Stimulated activated effector memory CD8-positive, alpha-beta T cell treated with anti-CD3 and anti-CD28 coated beads, Interleukin-12 subunit alpha, Interleukin-12 subunit beta, amount 100 ng/mL, for 72 hours (primary cell): ENCODE results near the gene GNPDA1.
A peak's percentile ranks its signal among the peaks of the same experiment; 100 is the strongest.

Experiments
- ATAC-seq: fragments of 150-1000 bp; cut with Tn5 transposase; 2 replicates; pipeline ENCODE4 v1.10.0; 2021
- DNase-seq, 2 donors: peaks; one replicate each; pipeline ENCODE4 v3.0.0; 2021 to 2022; ENCODE audit warnings: low spot score in 2 of 2
- H3K27ac Mint-ChIP-seq: one replicate; pipeline ENCODE4 v1.8.0; 2022; ENCODE audit warnings: mild to moderate bottlenecking, mixed read lengths
- H3K36me3 Mint-ChIP-seq: one replicate; pipeline ENCODE4 v1.8.0; 2022; ENCODE audit warnings: mild to moderate bottlenecking, mixed read lengths
- H3K4me1 Mint-ChIP-seq: one replicate; pipeline ENCODE4 v1.8.0; 2022; ENCODE audit warnings: mixed read lengths
- H3K4me3 Mint-ChIP-seq: one replicate; pipeline ENCODE4 v1.8.0; 2022; ENCODE audit warnings: mild to moderate bottlenecking, mixed read lengths
- H3K9me3 Mint-ChIP-seq: one replicate; pipeline ENCODE4 v1.8.0; 2022; ENCODE audit warnings: mixed read lengths

GNPDA1 gene

DNA sequence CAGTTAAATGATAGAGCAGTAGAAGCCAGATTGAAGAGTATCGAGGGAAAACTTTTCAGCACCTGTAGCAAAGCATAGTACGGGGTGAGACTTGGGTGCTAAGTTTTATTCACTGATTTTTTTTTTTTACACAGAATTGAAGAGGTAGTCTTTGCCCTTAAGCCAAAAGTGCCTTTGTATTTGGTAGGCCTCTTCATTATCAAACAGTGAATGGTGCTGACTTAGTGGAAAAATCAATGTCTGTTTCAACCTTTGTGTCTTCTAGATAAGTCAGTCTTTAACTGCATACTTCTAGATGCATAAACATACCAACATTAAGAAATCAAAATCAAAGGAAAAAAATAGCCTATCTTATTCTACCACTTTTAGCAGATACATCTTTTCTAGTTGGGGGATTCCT lies 30.2 kb downstream of the GNPDA1 start:
- Mint-ChIP-seq H3K9me3 (no peaks in the 10 kb centered on the region), H3K4me1 (no peaks in the 10 kb centered on the region), H3K27ac (no peak overlapping the region), H3K4me3 (no peak overlapping the region), H3K36me3 (peaks cover 99% of the 10 kb centered on the region)
- ATAC-seq (no peak), DNase-seq (no peak)

DNA sequence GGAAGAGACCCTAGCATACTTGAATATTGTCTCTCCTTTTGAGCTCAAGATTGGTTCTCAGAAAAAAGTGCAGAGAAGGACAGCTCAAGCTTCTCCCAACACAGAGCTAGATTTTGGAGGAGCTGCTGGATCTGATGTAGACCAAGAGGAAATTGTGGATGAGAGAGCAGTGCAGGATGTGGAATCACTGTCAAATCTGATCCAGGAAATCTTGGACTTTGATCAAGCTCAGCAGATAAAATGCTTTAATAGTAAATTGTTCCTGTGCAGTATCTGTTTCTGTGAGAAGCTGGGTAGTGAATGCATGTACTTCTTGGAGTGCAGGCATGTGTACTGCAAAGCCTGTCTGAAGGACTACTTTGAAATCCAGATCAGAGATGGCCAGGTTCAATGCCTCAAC lies 34.4 kb downstream of the GNPDA1 start:
- H3K27ac Mint-ChIP-seq = no peak overlapping the region
- DNase-seq (no peak), ATAC-seq (no peak)
- peaks cover 17% of the 10 kb centered on the region for H3K4me1 Mint-ChIP-seq
- H3K36me3 Mint-ChIP-seq = peaks cover 97% of the 10 kb centered on the region
- no peaks in the 10 kb centered on the region for H3K9me3 Mint-ChIP-seq
- H3K4me3 Mint-ChIP-seq = no peak overlapping the region

DNA sequence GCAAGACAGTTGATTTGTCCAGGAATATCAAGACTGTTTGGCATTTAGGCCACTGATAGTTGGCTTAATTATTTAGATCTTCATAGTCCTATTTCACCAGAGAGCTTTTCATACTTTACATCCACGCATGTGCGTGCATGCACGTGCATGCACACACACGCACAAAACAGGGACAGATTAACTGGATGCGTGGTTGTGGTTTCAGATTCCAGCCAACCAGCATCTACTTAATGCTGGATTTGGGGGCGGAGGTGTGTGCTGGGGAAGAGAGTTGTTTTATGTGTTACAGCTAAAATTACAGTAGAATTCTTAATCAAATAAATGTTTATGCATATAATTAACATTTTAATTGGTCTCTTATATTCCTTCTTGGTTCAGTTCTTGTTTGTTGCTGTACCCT lies 36.7 kb downstream of the GNPDA1 start:
- ATAC-seq (no peak), DNase-seq (no peak)
- no peak overlapping the region for H3K27ac Mint-ChIP-seq
- H3K4me1 Mint-ChIP-seq = peaks cover 17% of the 10 kb centered on the region
- no peaks in the 10 kb centered on the region for H3K9me3 Mint-ChIP-seq
- no peak overlapping the region for H3K4me3 Mint-ChIP-seq
- peaks cover 97% of the 10 kb centered on the region for H3K36me3 Mint-ChIP-seq

DNA sequence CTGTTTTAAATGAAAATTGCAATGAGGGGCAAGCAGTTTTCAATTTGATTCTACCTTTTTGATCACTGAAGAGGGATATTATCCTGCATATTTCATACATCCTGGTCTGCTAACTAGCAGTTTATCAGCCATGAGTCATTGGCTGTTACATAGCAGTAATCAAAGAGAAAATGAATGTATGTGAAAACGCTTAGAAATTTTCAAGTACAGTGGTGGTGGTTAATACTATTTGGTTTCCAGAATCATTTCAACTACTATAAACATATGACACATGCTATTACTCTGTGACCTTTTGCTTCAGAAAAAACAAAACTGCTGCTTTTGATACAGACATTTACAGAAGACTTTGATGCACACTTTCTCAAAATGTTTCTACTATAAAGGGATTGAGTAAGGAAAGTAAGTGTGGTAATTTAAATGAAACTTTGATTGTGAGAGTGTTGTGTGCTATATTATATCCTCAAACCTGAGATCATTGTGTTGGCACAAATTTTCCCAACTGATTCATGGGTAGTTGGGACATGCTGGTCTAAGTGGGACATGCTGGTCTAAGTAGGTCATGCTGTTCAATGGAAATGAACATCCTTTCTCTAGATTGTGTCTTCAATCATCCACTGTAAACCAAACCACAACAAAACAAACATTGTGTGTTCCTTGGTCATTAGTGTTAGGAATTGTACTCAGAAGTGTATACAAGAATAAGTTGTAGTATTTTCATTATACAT lies 38.8 kb downstream of the GNPDA1 start:
- Mint-ChIP-seq H3K9me3 (no peaks in the 10 kb centered on the region), H3K36me3 (peaks cover 84% of the 10 kb centered on the region), H3K27ac (peak overlapping the region; percentile 20), H3K4me3 (no peak overlapping the region), H3K4me1 (peaks cover 32% of the 10 kb centered on the region)
- no peak for DNase-seq
- ATAC-seq = peak; percentile 14

DNA sequence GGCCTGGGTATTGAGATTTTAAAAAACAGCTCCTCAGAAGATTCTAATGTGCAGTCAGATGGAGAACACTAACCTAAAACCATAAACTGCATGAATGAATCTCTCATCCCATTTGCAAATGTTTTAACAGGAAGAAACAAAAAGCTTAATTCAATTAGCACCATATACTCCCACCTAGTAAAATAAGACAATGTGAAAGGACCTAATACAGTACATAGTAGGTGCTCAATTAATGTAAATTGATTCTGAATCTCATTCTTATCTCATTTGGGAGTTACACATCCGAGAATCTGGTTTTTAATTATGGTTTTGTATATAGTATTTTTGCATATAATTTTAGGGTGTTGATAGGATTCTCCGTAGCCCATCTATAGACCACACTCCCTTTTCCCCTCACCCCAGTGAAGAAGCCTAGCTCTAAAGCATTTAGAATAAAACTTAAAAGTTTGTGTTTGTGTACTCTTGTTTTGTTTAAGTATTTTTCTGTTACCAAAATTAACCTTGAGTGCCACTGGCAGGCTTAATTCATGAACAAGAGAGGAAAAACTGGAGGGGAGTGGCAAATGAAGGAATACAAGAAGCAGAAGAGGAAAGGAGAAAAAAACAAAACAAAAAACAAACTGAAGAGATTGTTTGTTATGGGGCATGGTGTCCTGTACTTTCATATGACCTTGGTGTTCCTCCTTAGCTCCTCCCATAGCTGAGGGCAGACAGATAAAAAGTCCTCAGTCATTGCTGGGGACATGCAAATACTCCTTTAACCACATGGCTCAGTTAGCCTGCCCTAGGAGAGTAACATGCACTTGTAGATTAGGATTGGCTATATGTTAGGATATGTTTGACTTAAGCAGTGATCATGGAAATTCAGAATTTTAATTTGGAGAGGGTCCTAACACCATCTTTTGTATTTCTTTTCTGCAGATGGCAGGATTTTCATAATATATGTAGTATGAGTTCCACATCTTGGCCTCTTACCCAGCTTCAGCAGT lies 42.8 kb downstream of the GNPDA1 start:
- Mint-ChIP-seq H3K27ac (peak overlapping the region; percentile 97), H3K9me3 (no peaks in the 10 kb centered on the region), H3K4me1 (peaks cover 41% of the 10 kb centered on the region), H3K4me3 (peak overlapping the region; percentile 95), H3K36me3 (peaks cover 55% of the 10 kb centered on the region)
- DNase-seq (no peak), ATAC-seq (no peak)

DNA sequence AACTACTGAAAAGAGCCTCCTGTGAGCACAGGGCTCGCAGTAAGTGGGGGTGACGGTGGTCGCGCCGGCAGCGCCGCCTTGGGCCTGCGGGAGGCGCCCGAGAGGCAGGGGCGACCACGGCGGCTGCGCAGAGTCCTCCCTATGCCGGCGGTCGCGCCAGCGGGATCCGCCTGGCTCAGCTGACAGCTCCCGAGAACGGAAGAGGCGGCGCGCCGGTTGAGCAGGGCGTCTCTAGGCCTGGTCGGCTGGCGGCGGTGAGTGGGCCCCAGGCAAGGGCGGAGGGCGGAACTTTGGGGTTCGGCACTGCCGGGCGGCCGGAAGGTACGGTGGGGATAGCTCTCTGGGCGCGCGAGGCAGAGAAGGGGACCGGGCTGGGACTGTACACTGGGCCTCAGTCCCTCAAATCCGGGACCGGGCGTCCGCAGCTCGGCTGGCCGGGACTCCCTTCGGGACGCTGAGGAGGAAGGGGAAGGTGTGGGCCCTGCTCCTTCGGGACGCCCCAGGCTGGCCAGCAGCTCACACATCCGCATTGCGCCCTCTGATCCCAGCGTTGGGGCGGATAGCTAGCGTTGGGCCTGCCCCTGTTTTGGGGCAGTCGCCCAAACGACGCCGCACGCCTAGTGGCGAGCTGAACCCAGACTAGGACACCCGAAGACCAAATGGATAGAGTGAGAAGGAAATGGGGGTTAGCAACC lies 43.8 kb downstream of the GNPDA1 start, which contains the start of gene RNF14:
Gene RNF14, plus strand, starts transcription at position 192 of the 695 bp plus-strand sequence. CDS start 4,484 bp downstream, outside the sequence.
- Mint-ChIP-seq H3K27ac (peak within 1 kb of the TSS; percentile 97), H3K4me1 (peaks cover 31% of the 10 kb centered on the region), H3K4me3 (peak within 1 kb of the TSS; percentile 95), H3K36me3 (peaks cover 45% of the 10 kb centered on the region), H3K9me3 (no peaks in the 10 kb centered on the region)
- peak; percentile 95 to 97 for DNase-seq
- peak; percentile 98 for ATAC-seq

DNA sequence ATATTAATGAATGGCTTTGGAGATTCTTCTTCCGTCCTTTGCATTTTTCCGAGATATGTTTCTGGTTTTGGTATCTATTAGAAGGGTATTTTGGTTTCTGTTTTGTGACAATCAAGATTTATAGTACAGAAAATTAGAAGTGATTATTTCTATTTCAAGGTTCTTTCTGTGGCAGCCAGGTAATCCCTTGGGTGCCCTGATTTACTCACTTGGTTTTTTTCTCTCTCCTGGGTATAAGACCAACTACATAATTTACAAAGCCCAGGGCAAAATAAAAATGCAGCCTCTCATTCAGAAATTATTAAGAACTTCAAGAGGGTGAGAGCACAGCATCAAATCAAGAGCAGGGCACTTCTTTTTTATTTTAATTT lies 45.9 kb downstream of the GNPDA1 start:
- Mint-ChIP-seq H3K27ac (no peak overlapping the region), H3K4me1 (peaks cover 24% of the 10 kb centered on the region), H3K9me3 (no peaks in the 10 kb centered on the region), H3K36me3 (peaks cover 23% of the 10 kb centered on the region), H3K4me3 (no peak overlapping the region)
- no peak for ATAC-seq
- no peak for DNase-seq

DNA sequence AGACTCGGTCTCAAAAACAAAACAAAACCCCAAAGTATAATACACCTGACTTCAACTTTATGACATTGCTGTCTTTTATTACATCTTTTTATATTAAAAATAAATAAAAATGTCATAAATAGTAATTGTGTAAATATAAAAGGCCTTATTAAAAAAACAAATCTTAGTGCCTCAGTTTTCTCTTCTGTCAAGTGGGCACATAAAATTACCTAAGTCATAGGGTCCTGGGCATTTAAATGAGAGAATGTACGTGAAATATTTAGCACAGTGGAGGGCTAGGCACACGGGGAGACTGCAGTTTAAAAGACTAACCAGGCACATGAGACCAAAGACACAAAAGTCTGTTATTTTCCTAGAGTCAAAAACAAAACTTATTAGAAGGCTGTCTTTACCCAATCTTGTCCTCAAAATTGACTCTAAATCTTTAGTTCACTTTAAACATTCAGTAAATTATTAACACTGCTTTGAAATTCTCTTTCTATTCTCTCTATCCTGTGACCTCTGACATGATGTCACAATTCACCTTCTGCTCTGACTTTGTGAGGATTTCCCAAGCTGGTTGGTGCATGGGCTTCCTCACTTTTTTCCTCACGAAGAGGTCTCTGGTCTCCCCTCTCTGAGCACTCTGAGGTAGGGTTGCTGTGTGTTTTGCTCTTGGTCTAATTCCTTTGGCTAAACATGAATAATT lies 46.4 kb downstream of the GNPDA1 start:
- Mint-ChIP-seq H3K4me3 (no peak overlapping the region), H3K36me3 (peaks cover 18% of the 10 kb centered on the region), H3K4me1 (peaks cover 24% of the 10 kb centered on the region), H3K27ac (no peak overlapping the region), H3K9me3 (no peaks in the 10 kb centered on the region)
- DNase-seq (no peak), ATAC-seq (no peak)

DNA sequence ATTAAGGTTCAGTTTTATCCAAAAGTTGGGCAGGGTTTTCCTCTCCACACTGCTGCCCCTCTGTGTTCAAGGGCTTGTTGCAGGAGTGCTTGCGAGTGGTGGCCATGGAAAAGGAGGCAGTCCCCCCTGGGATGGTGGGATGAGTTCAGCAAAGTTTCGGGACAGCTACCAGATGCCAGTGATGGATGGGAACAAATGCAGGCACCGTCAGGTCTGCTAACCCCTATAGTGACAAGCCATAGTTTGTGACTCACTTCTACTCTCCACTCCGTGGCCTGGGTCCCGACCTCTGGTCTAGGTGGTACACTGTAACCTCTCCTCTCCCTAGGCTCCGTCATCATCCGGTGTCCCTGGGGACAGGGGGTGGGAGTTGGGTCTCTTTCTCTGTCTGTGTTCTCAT lies 47.8 kb downstream of the GNPDA1 start:
- Mint-ChIP-seq H3K9me3 (no peaks in the 10 kb centered on the region), H3K4me3 (no peak overlapping the region), H3K4me1 (peaks cover 33% of the 10 kb centered on the region), H3K27ac (peak overlapping the region; percentile 43), H3K36me3 (peaks cover 15% of the 10 kb centered on the region)
- ATAC-seq = no peak
- DNase-seq = no peak

DNA sequence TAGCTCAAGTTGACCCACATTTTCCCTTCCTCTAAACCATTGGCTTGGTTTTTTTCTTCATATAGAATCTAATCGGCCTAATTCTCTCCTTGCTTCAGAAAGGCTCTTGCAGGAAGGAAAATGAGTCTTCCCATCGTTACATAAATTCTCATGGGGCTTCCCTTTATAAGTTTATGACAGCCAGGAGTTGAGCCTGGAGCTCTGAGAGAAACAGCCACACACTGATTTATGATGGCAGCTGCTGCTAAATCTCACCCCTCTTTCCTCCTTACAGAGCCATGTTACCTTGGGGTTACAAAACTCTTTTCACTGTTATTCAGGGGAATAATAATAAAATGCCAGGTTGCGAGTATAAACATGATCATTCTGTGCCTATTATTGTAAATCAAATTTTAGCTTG lies 49.1 kb downstream of the GNPDA1 start:
- peaks cover 32% of the 10 kb centered on the region for H3K4me1 Mint-ChIP-seq
- no peak overlapping the region for H3K4me3 Mint-ChIP-seq
- DNase-seq = no peak
- H3K9me3 Mint-ChIP-seq = no peaks in the 10 kb centered on the region
- H3K27ac Mint-ChIP-seq = no peak overlapping the region
- H3K36me3 Mint-ChIP-seq = peaks cover 8% of the 10 kb centered on the region
- ATAC-seq = no peak

DNA sequence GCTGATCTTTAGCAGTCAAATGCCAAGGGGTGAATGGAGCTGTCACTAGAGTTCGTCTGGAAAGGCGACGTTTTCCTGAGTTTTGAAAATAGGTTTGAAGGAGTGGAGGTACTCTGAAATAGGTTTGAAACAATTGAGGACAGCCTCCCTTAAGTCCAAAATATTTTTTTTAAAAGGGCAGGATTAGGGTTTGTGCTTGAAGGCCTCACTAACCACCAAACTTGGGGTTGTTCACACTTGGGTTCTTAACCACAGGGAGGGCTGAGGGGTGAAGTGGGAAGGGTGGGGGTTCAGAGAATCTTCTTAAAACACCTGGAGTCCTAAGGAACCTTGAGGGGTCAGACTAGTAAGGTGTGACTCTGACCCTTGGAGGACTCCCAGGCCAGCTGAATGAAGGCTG lies 51.4 kb downstream of the GNPDA1 start:
- ATAC-seq (no peak), DNase-seq (no peak)
- H3K4me1 Mint-ChIP-seq = peaks cover 39% of the 10 kb centered on the region
- no peaks in the 10 kb centered on the region for H3K9me3 Mint-ChIP-seq
- no peak overlapping the region for H3K4me3 Mint-ChIP-seq
- peak overlapping the region; percentile 82 for H3K27ac Mint-ChIP-seq
- peaks cover 5% of the 10 kb centered on the region for H3K36me3 Mint-ChIP-seq

DNA sequence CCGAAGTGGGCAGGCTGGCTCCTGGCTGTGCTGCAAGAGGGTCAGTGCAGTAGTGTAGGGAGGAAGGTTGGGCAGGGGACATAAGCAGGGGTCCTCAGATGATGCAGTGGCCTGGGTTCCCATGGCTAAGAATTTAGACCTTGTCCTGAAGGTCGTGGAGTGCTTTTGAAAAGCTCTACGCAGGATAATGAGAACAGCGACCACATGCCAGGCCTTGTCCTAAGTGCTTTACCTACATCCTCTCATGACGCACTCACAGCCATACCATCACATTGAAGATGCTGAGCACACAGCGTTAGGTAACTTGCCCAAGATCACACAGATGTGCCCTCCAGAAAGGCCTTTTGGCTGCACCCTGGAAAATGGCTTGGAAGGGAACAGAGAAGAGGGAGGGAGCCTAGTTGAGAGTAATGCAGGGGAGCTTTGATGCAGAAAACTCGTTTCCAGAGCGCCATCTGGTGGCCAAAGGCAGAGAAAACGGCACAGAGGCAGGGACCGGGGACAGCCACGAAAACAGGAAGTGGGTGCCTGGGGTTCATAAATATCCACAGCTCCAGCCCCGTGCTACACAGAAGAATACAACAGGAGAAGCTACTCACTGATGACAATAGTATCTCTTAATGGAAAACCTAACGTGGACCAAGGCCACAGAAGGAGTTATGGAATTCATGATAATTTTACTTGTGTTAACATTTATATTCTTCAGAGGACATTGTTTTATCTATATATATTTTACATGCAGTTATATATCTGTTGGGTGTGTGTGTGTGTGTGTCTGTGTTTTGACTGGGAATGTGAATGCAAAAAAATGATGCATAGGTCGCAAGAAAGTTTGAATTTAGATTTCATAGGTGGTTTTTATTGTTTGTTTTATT lies 52.1 kb downstream of the GNPDA1 start:
- peaks cover 39% of the 10 kb centered on the region for H3K4me1 Mint-ChIP-seq
- peak overlapping the region; percentile 82 for H3K27ac Mint-ChIP-seq
- H3K4me3 Mint-ChIP-seq = peak overlapping the region; percentile 35
- peak; percentile 86 to 94 for DNase-seq
- peaks cover 5% of the 10 kb centered on the region for H3K36me3 Mint-ChIP-seq
- no peaks in the 10 kb centered on the region for H3K9me3 Mint-ChIP-seq
- peak; percentile 93 for ATAC-seq

DNA sequence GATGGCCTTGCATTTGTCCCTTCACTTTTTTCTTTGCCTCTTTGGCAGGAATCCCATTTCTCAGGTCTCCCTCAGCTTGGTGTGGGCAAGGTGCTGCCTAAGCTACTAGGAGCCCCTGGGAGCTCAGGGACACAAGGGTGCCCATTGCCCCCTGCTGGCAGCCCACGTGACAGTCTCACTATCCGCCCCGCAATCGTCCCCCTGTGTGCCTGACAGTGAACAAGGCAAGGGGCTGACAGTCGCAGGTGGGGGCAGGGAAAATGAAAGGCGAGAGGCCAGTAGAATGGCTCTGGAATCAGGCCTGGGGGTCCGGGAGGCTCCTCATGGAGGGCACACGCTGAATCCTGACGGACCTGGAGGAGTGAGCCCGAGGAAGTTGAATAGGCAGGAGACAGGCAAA lies 52.8 kb downstream of the GNPDA1 start:
- Mint-ChIP-seq H3K27ac (peak overlapping the region; percentile 82), H3K9me3 (no peaks in the 10 kb centered on the region), H3K36me3 (peaks cover 5% of the 10 kb centered on the region), H3K4me3 (no peak overlapping the region), H3K4me1 (peaks cover 39% of the 10 kb centered on the region)
- ATAC-seq (peak; percentile 31), DNase-seq (peak in 1 of 2 donors; percentile 58)
